Smooth muscle cell (in vitro differentiated cells): ENCODE results near the gene BPIFA1. TPM values are rescaled to one million over a fixed set of nuclear protein-coding genes. Genes with fewer than 3 reads are reported as not detected.

Experiments
- DNase-seq: peaks from one replicate; lab custom pipeline; 2025; ENCODE audit not compliant: unreplicated experiment; lab: John Stamatoyannopoulos, UW
- H2AFZ ChIP-seq: fragments of 200-600 bp; sonication (generic); 2 replicates; pipeline ENCODE4 v1.6.0; 2016; ENCODE audit warnings: antibody characterized with exemption, low read depth, mild to moderate bottlenecking
- H3F3A ChIP-seq: fragments of 200-600 bp; sonication (generic); 2 replicates; pipeline ENCODE4 v1.6.0; 2017; ENCODE audit warnings: antibody characterized with exemption, low read depth
- H3K27ac ChIP-seq: fragments of 200-600 bp; sonication (generic); 2 replicates; pipeline ENCODE4 v1.5.1; 2016; ENCODE audit warnings: low read depth, mild to moderate bottlenecking
- H3K27me3 ChIP-seq: fragments of 200-600 bp; sonication (generic); 2 replicates; pipeline ENCODE4 v1.6.1; 2016; ENCODE audit warnings: low read depth, mild to moderate bottlenecking
- H3K36me3 ChIP-seq: fragments of 200-600 bp; sonication (generic); 2 replicates; pipeline ENCODE4 v1.5.1; 2016; ENCODE audit warnings: low read depth
- H3K4me1 ChIP-seq: fragments of 200-600 bp; sonication (generic); 2 replicates; pipeline ENCODE4 v1.5.1; 2016; ENCODE audit warnings: low read depth
- H3K4me2 ChIP-seq: fragments of 200-600 bp; sonication (generic); 2 replicates; pipeline ENCODE4 v1.6.0; 2016; ENCODE audit warnings: mild to moderate bottlenecking
- H3K4me3 ChIP-seq: fragments of 200-600 bp; sonication (generic); 2 replicates; pipeline ENCODE4 v1.5.1; 2016; ENCODE audit warnings: mild to moderate bottlenecking
- H3K79me2 ChIP-seq: fragments of 200-600 bp; sonication (generic); 2 replicates; pipeline ENCODE4 v1.6.0; 2016; ENCODE audit warnings: low read depth, mild to moderate bottlenecking
- H3K9ac ChIP-seq: fragments of 200-600 bp; sonication (generic); 2 replicates; pipeline ENCODE4 v1.6.0; 2016; ENCODE audit warnings: low read depth
- H3K9me3 ChIP-seq: fragments of 200-600 bp; sonication (generic); replicated peaks from 2 replicates; pipeline ENCODE4 v1.5.1; 2016; ENCODE audit warnings: low read depth
- H4K20me1 ChIP-seq: fragments of 200-600 bp; sonication (generic); 2 replicates; pipeline ENCODE4 v1.6.0; 2016; ENCODE audit warnings: low read depth
- CTCF ChIP-seq: fragments of 200-600 bp; sonication (generic); IDR thresholded peaks from 2 replicates; pipeline ENCODE4 v1.5.1; 2017; ENCODE audit warnings: borderline replicate concordance, mild to moderate bottlenecking, antibody characterized with exemption; ENCODE audit not compliant: insufficient read depth, poor library complexity, severe bottlenecking
- WGBS: methylation state at CpG from one replicate; pipeline ENCODE4 v1.1.7; 2016; ENCODE audit warnings: low lambda C conversion rate; 5-methylcytosine and 5-hydroxymethylcytosine counted together
- polyA plus RNA-seq: library from polyadenylated mRNA; unstranded; fragments of >200 nt; fragmentation: Nextera tagmentation; extraction: Ambion mirVana; gene quantifications from 2 replicates; pipeline ENCODE4 v1.2.1, GENCODE V29; 2016
- total RNA-seq: library from RNA; depleted of rRNA; stranded (reverse); fragments of >200 nt; gene quantifications from 2 replicates; pipeline ENCODE4 v1.2.3, GENCODE V29; 2014

BPIFA1 gene
- total and polyA plus RNA-seq, 2 experiments from 2014 or later = not detected

DNA sequence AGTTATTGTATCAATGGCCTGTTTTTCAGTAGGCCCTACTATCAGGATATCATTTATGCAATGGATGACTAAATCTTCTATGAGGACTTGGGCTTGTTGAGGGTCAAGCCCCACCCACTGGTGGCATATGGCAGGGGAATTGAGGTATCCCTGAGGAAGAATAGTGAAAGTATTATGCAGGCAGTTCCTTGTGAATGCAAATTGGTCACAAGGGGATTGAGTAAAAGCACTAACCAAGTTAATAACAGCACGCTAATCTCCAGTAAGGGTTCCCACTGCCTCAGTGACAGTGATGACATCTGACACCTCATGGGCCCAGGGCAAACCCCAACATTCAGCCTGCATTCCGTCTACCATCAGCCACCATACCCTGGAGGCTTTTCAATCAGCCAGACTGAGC is 14.9 kb downstream of the BPIFA1 start:
- Histone ChIP-seq H4K20me1 (no peaks in the 10 kb centered on the region), H3K79me2 (no peaks in the 10 kb centered on the region), H3K9me3 (no peaks in the 10 kb centered on the region), H3K9ac (no peak overlapping the region), H3K4me3 (no peak overlapping the region), H3K27me3 (peaks cover 18% of the 10 kb centered on the region), H3K4me2 (no peak overlapping the region), H2AFZ (no peak overlapping the region), H3K4me1 (no peaks in the 10 kb centered on the region), H3K27ac (no peak overlapping the region), H3K36me3 (no peaks in the 10 kb centered on the region), H3F3A (no peaks in the 10 kb centered on the region)
- 62% methylated on average over 2 of the region's 2 CpGs for WGBS
- no peak for DNase-seq
- TF ChIP-seq CTCF = no peak

DNA sequence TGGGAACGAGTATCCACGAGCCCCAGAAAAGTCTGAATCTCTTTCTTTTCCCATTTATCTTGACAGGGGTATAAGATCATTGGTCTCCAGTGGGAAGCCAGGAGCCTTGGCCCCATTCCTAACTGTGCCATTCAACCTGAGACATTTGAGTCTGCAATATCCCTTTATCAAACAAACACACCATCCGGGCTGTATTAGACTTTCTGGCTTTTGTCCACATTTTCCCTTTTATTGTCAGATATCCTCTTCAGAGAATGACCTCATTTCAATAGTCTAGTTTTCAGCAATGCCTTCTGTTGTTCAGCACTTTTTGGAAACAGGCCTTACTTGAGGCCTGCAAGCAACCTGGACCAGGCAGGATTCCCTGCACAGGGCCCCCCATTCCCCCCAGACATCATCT is 15.7 kb downstream of the BPIFA1 start:
- Histone ChIP-seq H2AFZ (no peak overlapping the region), H4K20me1 (no peaks in the 10 kb centered on the region), H3K9ac (no peak overlapping the region), H3K79me2 (no peaks in the 10 kb centered on the region), H3K36me3 (no peaks in the 10 kb centered on the region), H3K27ac (no peak overlapping the region), H3K4me2 (no peak overlapping the region), H3K4me1 (no peaks in the 10 kb centered on the region), H3K9me3 (no peaks in the 10 kb centered on the region), H3K4me3 (no peak overlapping the region), H3F3A (no peaks in the 10 kb centered on the region), H3K27me3 (peaks cover 10% of the 10 kb centered on the region)
- 90% methylated on average over 3 of the region's 3 CpGs for WGBS
- no peak for DNase-seq
- no peak for TF ChIP-seq CTCF

- H3K9me3 ChIP-seq = no peaks in the 10 kb centered on the region
- no peaks in the 10 kb centered on the region for H3K4me1 ChIP-seq
- H3K36me3 ChIP-seq = no peaks in the 10 kb centered on the region
- H3K9ac ChIP-seq = no peak overlapping the region
- peaks cover 3% of the 10 kb centered on the region for H3K27me3 ChIP-seq
- WGBS = 84% methylated on average over 3 of the region's 3 CpGs
- H3K4me3 ChIP-seq = no peak overlapping the region
- H2AFZ ChIP-seq = no peak overlapping the region
- TF ChIP-seq CTCF = no peak
- H4K20me1 ChIP-seq = no peaks in the 10 kb centered on the region
- H3K79me2 ChIP-seq = no peaks in the 10 kb centered on the region
- no peak for DNase-seq
- H3K27ac ChIP-seq = no peak overlapping the region
- H3K4me2 ChIP-seq = no peak overlapping the region
- H3F3A ChIP-seq = no peaks in the 10 kb centered on the region
Observed at GRCh38 chr20:33252460-33252859, 16.7 kb downstream of the BPIFA1 start.

- Histone ChIP-seq H3K9me3 (no peaks in the 10 kb centered on the region), H3K79me2 (no peaks in the 10 kb centered on the region), H3K4me2 (no peak overlapping the region), H3K4me1 (no peaks in the 10 kb centered on the region), H3K36me3 (no peaks in the 10 kb centered on the region), H4K20me1 (no peaks in the 10 kb centered on the region), H3K4me3 (no peak overlapping the region), H3K27ac (no peak overlapping the region), H3K9ac (no peak overlapping the region), H3K27me3 (peaks cover 12% of the 10 kb centered on the region), H2AFZ (no peak overlapping the region), H3F3A (no peaks in the 10 kb centered on the region)
- no peak for DNase-seq
- WGBS = 44% methylated on average over 2 of the region's 2 CpGs
- TF ChIP-seq CTCF = no peak
Observed at GRCh38 chr20:33255005-33255404, 19.2 kb downstream of the BPIFA1 start.
